ENCODE measurements around the gene HSPA6. TPM values are rescaled to one million over a fixed set of nuclear protein-coding genes. Genes with fewer than 3 reads are reported as not detected.

Gene HSPA6
- total RNA-seq, 4 donors from 2014 or later = 0.55 to 1.2 (median 0.77) TPM; not detected in 1

GRCh38 chr1:161482610-161483009 is 41.7 kb upstream of the HSPA6 start:
- Histone ChIP-seq H3K9me3 (no peaks in the 10 kb centered on the region), H3K4me3 (no peak overlapping the region), H3K4me1 (no peaks in the 10 kb centered on the region), H3K27ac (no peak overlapping the region), H3K36me3 (no peaks in the 10 kb centered on the region), H3K27me3 (no peaks in the 10 kb centered on the region)
- intact Hi-C loops (cut with DNase I; ENCODE audit: low total_unique reads) = loop anchor here (10.0 kb wide), 1 partner anchor 262 kb away; the partner anchor contains the start of gene DUSP12
- no peak for TF ChIP-seq POLR2A (IDR thresholded peaks at IDR 0.05)
- no peak for TF ChIP-seq CTCF (IDR thresholded peaks at IDR 0.05)
- no peak for DNase-seq

GRCh38 chr1:161483361-161483760 is 41.0 kb upstream of the HSPA6 start:
- no peaks in the 10 kb centered on the region for H3K9me3 ChIP-seq
- no peak overlapping the region for H3K4me3 ChIP-seq
- H3K36me3 ChIP-seq = no peaks in the 10 kb centered on the region
- DNase-seq = no peak
- H3K27ac ChIP-seq = no peak overlapping the region
- no peaks in the 10 kb centered on the region for H3K4me1 ChIP-seq
- no peaks in the 10 kb centered on the region for H3K27me3 ChIP-seq
- intact Hi-C loops (cut with DNase I; ENCODE audit: low total_unique reads) = loop anchor here (10.0 kb wide), 1 partner anchor 261 kb away; the partner anchor contains the start of gene DUSP12
- TF ChIP-seq POLR2A (IDR thresholded peaks at IDR 0.05) (no peak), CTCF (IDR thresholded peaks at IDR 0.05) (no peak)

- H3K27ac ChIP-seq = no peak overlapping the region
- intact Hi-C loops (cut with DNase I; ENCODE audit: low total_unique reads) = loop anchor here (10.0 kb wide), 1 partner anchor 260 kb away; the partner anchor contains the start of gene DUSP12
- no peak for TF ChIP-seq CTCF (IDR thresholded peaks at IDR 0.05)
- TF ChIP-seq POLR2A (IDR thresholded peaks at IDR 0.05) = no peak
- no peaks in the 10 kb centered on the region for H3K36me3 ChIP-seq
- no peak overlapping the region for H3K4me3 ChIP-seq
- H3K27me3 ChIP-seq = no peaks in the 10 kb centered on the region
- H3K9me3 ChIP-seq = no peaks in the 10 kb centered on the region
- H3K4me1 ChIP-seq = no peaks in the 10 kb centered on the region
- DNase-seq = no peak
These were observed 39.7 kb upstream of the HSPA6 start for GRCh38 chr1:161484613-161485012.

GRCh38 chr1:161486806-161487741 is 37.3 kb upstream of the HSPA6 start:
- TF ChIP-seq POLR2A (IDR thresholded peaks at IDR 0.05) = no peak
- peak; percentile 42 to 66 (median 52) for TF ChIP-seq CTCF (IDR thresholded peaks at IDR 0.05)
- no peaks in the 10 kb centered on the region for H3K36me3 ChIP-seq
- DNase-seq = peak; percentile 31 to 39
- H3K27me3 ChIP-seq = no peaks in the 10 kb centered on the region
- no peak overlapping the region for H3K27ac ChIP-seq
- H3K4me3 ChIP-seq = no peak overlapping the region
- H3K4me1 ChIP-seq = no peaks in the 10 kb centered on the region
- no peaks in the 10 kb centered on the region for H3K9me3 ChIP-seq
- intact Hi-C loops (cut with DNase I; ENCODE audit: low total_unique reads) = loop anchor here (10.0 kb wide), 1 partner anchor 258 kb away; the partner anchor contains the start of gene DUSP12

GRCh38 chr1:161491472-161491871 is 32.9 kb upstream of the HSPA6 start:
- intact Hi-C loops (cut with DNase I; ENCODE audit: low total_unique reads) = no loop called here
- DNase-seq = no peak
- Histone ChIP-seq H3K27ac (no peak overlapping the region), H3K36me3 (no peaks in the 10 kb centered on the region), H3K27me3 (no peaks in the 10 kb centered on the region), H3K4me1 (no peaks in the 10 kb centered on the region), H3K4me3 (no peak overlapping the region), H3K9me3 (no peaks in the 10 kb centered on the region)
- TF ChIP-seq CTCF (IDR thresholded peaks at IDR 0.05) = no peak
- TF ChIP-seq POLR2A (IDR thresholded peaks at IDR 0.05) = no peak
